GM12873 (cell line): Measurements from ENCODE around the gene NCAM1.

Experiments
- CTCF ChIP-seq: IDR thresholded peaks from 2 replicates; pipeline ENCODE4 v1.5.1; 2012; ENCODE audit warnings: low read depth, mild to moderate bottlenecking, moderate library complexity, low read length, control low read depth; ENCODE audit not compliant: insufficient read depth; ENCODE audit errors: missing control alignments

The NCAM1 gene

GRCh38 chr11:113075586-113076095 is 114.4 kb downstream of the NCAM1 start:
- TF ChIP-seq CTCF, result no peak

DNA sequence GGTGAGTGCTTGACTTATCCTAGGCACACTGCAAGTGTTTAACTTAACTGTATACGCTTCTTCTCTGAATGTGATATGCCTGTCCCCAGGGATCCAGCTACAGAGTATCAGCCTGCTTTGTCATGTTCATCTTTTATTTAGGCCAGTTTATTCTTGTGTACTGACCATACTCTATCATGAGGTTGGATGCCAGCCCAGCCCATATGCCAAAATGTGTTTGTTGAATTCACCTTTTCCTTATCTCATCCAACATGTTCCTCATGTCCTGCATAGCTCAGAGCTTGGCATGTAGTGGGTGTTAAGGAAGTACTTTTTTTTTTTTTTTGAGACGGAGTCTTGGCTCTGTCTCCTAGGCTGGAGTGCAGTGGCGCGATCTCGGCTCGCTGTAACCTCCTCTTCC is 116.2 kb downstream of the NCAM1 start:
- TF ChIP-seq CTCF, result no peak

DNA sequence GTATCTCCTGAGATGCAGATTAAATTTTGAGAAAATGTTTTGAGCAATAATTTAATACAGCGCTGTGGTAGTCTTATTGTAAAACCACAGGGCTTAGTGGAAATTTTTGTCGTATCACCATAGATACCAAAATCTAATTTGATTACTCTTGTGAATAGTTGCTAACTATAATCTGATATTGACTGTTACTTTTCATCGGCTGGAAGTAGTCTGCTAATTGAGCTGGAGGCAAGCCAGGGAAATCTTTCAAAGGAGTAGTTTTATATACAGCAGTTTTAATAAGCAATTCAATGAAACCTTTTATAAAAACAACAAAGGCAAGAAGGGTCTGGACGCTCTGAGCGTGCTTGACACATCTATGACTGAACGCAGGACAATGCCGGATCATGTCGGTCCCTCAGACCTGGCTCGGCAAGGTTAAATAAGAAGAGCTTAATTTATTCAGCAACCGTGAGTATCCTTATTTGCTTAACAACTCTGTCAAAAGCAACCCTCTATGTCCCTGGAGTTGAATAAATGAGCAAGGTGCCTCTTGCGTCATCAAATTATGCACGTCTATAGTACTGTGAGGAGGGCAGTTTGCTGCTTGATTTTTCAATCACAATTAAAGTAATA is 121.2 kb downstream of the NCAM1 start:
- no peak for TF ChIP-seq CTCF

DNA sequence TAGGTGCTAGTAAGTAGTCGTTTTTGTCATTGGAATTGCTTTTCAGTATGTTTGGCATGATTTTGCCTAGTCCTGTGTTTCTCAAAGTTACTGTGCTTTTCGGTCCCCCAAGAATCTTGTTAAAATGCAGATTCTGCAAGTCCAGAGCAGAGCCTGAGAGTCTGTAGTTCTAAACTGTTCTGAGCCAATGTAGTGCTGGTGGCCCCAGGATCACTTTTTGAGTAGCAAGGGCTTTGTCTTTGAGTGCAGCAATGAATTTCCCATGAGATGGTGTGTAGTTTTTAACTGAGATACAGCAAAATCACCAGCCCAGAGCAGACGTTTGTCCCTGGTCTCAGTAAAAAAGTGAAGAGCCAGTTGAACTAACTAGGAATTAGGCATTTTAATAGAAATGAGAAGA is 122.4 kb downstream of the NCAM1 start:
- no peak for TF ChIP-seq CTCF

DNA sequence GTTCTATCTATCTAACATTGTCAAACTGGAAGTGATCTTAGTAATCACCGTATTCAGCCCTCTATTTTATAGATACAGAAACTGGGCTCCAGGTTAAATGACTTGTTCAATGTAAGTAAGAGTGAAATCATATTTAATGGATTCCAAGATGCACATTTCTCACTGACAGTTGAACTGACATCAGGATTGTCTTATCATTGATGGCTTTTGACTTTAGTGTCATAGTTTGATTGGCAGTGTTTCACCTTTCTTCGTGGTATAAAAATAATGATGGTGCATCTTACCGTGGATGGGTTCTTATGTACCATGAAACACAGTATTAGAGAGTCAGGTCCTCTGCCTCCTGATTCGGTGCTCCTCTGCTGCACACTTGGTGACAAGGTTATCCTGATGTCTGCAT is 123.1 kb downstream of the NCAM1 start:
- no peak for TF ChIP-seq CTCF

- TF ChIP-seq CTCF, result no peak
Observed at GRCh38 chr11:113085446-113085845, 124.2 kb downstream of the NCAM1 start.

DNA sequence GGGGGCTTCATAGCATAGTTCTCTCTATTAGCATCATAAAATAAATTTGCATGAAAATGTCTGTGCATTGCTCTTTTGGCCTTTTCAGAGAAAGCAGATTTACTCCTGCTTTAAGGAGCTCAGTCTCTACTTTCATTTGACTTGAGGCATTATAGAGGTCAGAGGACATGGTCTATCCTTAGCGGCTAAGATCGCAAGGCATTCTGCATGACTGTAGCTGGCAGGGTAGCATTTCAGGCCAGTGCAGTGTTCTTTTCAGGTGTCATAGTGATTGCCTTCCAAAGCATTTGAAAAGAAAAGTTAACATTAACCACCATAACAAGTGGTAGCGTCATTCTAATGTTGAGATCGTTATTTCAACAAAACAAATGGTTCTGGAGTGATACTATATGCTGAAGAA is 126.5 kb downstream of the NCAM1 start:
- TF ChIP-seq CTCF, result no peak
